Breast epithelium (tissue), 3 donors: ENCODE data around the gene VWC2L.

ENCODE experiments used
- POLR2A ChIP-seq: fragments of 450-650 bp; IDR thresholded peaks from one replicate; pipeline ENCODE4 v1.6.1; 2016; ENCODE audit warnings: antibody characterized with exemption, mild to moderate bottlenecking, moderate library complexity
- POLR2AphosphoS5 ChIP-seq, 3 donors: sonication (generic); formaldehyde crosslinking; IDR thresholded peaks; one replicate each; pipeline ENCODE4 v1.6.1; 2017; ENCODE audit warnings: antibody characterized with exemption in 3 of 3
- TF ChIP-seq, protein P1 (sequence below), 3 donors: fragments of 450-650 bp; IDR thresholded peaks; one replicate each; pipeline ENCODE4 v1.5.1; 2016 to 2017; ENCODE audit warnings: antibody characterized with exemption in 3 of 3, mild to moderate bottlenecking in 3 of 3, moderate library complexity in 3 of 3

DNA sequence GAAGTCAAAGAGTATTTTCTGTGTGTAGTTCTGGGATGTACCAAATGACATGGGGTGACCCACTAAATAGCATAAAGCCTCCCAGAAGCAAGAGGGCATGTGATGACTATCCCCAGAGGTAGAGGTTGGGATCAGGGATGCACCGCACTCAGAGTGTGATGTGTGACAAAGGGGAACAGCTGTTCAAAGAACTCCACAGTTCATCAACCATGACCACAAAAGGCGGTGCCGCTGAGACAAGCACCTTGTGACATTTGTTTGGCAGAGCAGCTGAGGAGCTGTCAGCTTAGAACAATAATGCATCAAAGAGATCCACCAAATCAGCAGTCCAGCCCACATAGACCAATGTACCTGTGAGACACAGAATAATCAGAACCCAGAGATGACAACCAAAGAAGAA is 81.3 kb downstream of the VWC2L start:
- TF ChIP-seq, protein P1, sequence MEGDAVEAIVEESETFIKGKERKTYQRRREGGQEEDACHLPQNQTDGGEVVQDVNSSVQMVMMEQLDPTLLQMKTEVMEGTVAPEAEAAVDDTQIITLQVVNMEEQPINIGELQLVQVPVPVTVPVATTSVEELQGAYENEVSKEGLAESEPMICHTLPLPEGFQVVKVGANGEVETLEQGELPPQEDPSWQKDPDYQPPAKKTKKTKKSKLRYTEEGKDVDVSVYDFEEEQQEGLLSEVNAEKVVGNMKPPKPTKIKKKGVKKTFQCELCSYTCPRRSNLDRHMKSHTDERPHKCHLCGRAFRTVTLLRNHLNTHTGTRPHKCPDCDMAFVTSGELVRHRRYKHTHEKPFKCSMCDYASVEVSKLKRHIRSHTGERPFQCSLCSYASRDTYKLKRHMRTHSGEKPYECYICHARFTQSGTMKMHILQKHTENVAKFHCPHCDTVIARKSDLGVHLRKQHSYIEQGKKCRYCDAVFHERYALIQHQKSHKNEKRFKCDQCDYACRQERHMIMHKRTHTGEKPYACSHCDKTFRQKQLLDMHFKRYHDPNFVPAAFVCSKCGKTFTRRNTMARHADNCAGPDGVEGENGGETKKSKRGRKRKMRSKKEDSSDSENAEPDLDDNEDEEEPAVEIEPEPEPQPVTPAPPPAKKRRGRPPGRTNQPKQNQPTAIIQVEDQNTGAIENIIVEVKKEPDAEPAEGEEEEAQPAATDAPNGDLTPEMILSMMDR (IDR thresholded peaks at IDR 0.05), result no peak
- TF ChIP-seq POLR2A, result no peak
- no peak for TF ChIP-seq POLR2AphosphoS5 (IDR thresholded peaks at IDR 0.05)
